SK-N-SH treated with all-trans-retinoic acid at 6 μM for 48 hours (cell line): Measurements from ENCODE around the gene TP53BP2.

Source experiments
- OSR1 ChIP-seq: fragments of 250-450 bp; sonication (Bioruptor Pico); IDR thresholded peaks from 2 replicates; pipeline ENCODE4 v1.8.0; 2022; ENCODE audit warnings: moderate library complexity, mild to moderate bottlenecking, inconsistent platforms
- RARB ChIP-seq: fragments of 250-450 bp; sonication (Bioruptor Pico); IDR thresholded peaks from 2 replicates; pipeline ENCODE4 v1.8.0; 2021; ENCODE audit warnings: mild to moderate bottlenecking, moderate library complexity
- TF ChIP-seq, protein P1 (sequence below): fragments of 250-450 bp; sonication (Bioruptor Pico); IDR thresholded peaks from 2 replicates; pipeline ENCODE4 v1.5.1; 2021; ENCODE audit warnings: mild to moderate bottlenecking, moderate library complexity
- TF ChIP-seq, protein P2 (sequence below): fragments of 250-450 bp; sonication (Bioruptor Pico); IDR thresholded peaks from 2 replicates; pipeline ENCODE4 v1.8.0; 2021; ENCODE audit warnings: low read depth, mild to moderate bottlenecking, moderate library complexity, borderline replicate concordance

DNA sequence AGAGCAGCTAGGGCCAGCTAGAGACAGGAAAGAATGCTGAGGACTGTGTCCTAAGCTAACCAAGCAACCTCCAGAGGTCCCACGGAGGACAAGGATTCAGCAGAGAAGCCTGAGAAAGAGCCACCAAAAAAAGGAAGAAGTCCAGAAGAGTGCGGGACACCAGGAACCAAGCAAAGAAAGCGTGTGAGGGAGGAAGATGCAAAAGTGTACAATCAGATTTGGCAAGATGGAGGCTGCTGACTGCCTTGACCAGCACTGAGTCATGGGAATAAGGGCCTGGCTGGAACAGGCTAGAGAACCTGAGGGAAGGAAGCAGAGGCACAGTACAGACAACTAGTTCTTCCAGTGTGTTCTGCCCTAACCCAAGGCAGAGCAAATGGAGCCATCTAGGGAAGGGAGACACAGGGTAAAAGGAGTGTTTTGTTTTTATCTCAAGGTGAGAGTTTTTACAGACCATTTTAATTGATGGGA is 18.5 kb downstream of the TP53BP2 start:
- TF ChIP-seq, protein P1, sequence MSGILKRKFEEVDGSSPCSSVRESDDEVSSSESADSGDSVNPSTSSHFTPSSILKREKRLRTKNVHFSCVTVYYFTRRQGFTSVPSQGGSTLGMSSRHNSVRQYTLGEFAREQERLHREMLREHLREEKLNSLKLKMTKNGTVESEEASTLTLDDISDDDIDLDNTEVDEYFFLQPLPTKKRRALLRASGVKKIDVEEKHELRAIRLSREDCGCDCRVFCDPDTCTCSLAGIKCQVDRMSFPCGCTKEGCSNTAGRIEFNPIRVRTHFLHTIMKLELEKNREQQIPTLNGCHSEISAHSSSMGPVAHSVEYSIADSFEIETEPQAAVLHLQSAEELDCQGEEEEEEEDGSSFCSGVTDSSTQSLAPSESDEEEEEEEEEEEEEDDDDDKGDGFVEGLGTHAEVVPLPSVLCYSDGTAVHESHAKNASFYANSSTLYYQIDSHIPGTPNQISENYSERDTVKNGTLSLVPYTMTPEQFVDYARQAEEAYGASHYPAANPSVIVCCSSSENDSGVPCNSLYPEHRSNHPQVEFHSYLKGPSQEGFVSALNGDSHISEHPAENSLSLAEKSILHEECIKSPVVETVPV (CRISPR knock-in tag), result no peak
- TF ChIP-seq OSR1 (CRISPR knock-in tag) (no peak), RARB (CRISPR knock-in tag) (no peak)
- TF ChIP-seq, protein P2, sequence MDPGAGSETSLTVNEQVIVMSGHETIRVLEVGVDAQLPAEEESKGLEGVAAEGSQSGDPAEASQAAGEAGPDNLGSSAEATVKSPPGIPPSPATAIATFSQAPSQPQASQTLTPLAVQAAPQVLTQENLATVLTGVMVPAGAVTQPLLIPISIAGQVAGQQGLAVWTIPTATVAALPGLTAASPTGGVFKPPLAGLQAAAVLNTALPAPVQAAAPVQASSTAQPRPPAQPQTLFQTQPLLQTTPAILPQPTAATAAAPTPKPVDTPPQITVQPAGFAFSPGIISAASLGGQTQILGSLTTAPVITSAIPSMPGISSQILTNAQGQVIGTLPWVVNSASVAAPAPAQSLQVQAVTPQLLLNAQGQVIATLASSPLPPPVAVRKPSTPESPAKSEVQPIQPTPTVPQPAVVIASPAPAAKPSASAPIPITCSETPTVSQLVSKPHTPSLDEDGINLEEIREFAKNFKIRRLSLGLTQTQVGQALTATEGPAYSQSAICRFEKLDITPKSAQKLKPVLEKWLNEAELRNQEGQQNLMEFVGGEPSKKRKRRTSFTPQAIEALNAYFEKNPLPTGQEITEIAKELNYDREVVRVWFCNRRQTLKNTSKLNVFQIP (CRISPR knock-in tag), result no peak
